Hematopoietic multipotent progenitor cell treated with erythropoietin and hydrocortisone succinate and interleukin-3 and kit ligand, for 6 days (in vitro differentiated cells): Measurements from ENCODE around the gene JAK1.
A peak's percentile ranks its signal among the peaks of the same experiment; 100 is the strongest.
"Not testable (repeated sequence)": the region's sequence is repeated elsewhere in the genome, so short reads cannot be mapped to it uniquely, and the experiment has no call there.

ENCODE experiments used
- DNase-seq: peaks from one replicate; pipeline ENCODE4 v3.0.0-alpha.2; 2015

Gene JAK1

GRCh38 chr1:64966158-64966971 lies at the start of gene JAK1:
TSS of gene JAK1 (minus strand) at chr1:64966549. CDS start at chr1:64886264, 80,285 bp downstream.
- DNase-seq, result peak; percentile 87

GRCh38 chr1:65014321-65014720 lies 48.0 kb upstream of the JAK1 start:
- DNase-seq, result no peak

- DNase-seq, result no peak
Measured at GRCh38 chr1:65011983-65012382, 45.6 kb upstream of the JAK1 start.

GRCh38 chr1:65009724-65010420 lies 43.5 kb upstream of the JAK1 start:
- no peak for DNase-seq

DNA sequence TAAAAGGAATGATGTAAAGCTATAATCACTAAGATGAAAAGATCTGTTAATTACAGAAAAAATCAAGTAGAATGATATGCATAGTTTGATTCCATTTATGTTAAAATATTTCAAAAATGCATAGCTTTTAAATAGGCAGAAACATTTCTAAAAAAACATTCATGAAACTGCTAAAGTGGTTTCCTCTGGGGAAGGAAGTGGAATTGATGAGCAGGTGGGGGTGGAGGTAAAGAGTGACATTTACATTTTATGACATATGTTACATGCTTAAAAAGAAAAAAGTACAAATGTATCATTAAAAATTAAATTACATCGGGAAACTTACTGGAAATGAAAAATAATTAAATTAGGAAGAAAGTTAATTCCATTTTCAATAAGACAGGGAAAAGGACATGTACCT lies 42.8 kb upstream of the JAK1 start:
- no peak for DNase-seq

DNA sequence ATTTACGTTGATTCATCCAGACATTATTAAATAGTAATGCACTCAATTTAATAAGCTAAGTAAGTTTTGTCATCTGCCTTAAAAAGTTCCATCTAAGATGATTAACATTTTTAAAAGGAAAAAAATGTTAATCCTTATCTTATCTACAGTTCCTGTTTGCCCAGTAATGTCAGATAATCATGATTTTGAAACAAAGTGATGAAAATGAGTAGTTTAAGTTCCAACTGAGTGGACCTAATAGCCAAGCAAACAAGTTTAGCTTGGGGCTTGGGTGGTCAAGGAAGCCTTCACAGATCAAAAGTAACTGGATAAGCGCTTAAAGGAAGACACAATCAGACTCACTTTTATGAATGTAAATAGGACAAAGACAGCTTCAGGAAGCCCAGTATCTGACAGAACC lies 40.5 kb upstream of the JAK1 start:
- DNase-seq, result no peak

- DNase-seq, result no peak
Measured at GRCh38 chr1:65003316-65003664, 36.9 kb upstream of the JAK1 start.

- DNase-seq, result peak; percentile 61
Measured at GRCh38 chr1:65002508-65003315, 36.4 kb upstream of the JAK1 start.

- no peak for DNase-seq
Measured at GRCh38 chr1:65002156-65002507, 35.8 kb upstream of the JAK1 start.

GRCh38 chr1:65001231-65001792 lies 35.0 kb upstream of the JAK1 start:
- peak; percentile 59 for DNase-seq

- not testable (repeated sequence) for DNase-seq
Measured at GRCh38 chr1:64998425-64998948, 32.1 kb upstream of the JAK1 start.

DNA sequence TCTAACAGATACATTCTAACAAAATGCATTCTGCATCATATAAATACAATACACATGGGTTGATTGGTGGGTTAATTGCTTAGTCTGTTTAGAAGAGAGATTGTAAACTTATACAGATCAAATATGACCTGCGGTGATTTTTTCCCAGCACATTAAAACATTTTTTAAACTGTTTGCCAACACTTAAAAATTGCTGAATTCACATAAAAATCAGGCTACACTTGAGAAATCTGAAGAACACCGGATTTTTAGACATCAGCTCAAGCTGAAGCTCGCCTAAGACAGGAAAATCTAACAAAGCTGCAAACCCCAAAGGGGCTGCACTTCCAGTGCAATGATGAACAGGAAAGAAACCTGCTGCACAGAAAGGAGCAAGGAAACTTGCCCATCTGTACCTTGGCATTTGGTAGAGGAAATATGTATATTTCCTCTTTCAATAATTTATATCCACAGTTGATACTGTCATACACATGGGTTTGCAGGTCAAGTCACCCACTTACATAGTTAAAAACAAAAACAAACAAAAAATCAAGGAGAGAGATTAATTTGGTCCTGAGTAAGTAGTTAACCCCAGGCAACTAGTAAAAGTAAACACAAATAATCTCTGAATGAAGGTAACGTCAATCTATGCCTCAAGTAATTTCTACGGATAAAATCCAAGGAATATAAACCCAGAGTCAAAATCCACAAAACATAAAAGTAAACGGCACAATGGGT lies 30.4 kb upstream of the JAK1 start:
- no peak for DNase-seq

- no peak for DNase-seq
Measured at GRCh38 chr1:64995316-64995715, 29.0 kb upstream of the JAK1 start.

DNA sequence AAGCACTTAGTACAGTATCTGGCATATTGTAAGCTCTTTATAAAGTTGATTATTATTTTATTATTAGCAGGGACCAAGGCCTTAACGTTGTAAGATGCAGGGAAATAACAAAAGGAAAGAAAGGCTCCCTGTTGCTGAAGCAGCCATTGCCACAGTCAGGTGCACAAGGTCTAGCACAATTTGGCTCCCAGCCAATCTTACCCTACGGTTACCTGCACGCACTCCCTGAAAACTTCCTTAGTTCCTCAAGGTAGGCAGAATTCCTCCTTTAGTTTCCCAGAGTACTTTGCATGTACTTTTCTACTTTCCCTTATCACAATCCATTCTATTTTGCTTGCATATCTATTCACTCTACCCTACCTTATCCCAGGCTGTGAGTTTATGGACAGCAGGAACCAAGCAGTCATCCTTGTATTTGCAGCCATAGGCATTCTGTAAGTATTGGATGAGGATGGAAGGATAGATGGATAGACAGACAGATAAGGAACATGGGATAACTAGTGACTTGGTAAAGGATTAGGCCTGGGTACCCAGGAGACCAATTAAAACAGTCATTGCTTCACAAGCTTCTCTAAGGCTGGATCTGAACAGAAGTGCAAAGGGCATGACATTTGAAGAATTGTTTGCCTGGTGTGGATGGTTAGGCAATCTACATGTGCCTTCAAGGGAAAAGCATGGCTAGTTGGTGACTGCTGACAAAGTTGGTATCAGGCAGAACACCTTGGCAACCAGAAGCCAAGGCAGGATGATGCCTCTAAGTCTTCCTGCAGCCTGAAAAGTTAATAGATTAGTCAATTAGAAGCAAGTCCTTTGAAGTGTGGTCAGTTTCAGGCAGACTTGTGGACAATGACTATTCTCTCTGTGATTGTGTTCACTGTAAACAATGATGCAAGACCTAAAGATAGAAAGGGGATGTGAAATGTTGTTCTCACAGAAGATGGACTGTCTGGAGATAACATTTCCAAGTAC lies 20.8 kb upstream of the JAK1 start:
- DNase-seq, result no peak

DNA sequence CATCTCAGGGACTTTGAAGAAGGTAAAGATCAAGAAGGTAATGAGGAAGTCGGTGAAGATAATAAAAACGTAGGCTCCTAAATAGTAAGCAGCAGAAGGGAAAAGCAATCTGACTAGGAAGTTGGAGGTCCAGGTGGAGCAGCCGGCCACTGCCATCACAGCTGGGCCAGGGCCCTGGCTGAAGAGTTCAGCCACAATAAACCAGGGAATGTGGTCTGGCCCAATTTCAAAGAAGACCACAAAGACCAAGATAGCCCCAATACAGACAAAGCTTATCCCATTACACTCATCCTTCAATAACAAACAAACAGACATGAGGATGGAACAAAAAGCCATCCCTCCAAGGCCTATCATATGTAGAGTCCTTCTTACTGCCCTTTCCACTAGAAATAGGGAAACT lies 18.4 kb upstream of the JAK1 start:
- DNase-seq, result no peak

DNA sequence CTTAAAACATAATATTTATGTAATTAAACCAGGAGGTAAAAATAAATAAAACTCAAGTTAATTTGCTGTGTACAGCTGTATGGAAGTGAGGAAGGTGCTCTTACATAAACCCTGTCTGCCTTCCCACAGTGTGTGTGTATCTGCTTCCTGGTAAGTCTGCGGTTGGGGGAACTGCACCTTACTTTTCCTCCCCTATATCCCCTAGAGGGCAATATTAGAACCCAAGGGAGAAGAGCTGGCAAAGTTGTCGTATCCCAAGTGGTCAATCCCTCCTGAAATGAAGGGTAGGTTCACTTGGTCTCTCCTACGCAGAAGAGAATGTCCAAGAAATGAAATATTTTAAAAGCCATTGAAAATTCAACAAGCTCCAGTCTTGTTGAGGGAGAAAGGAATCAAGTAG lies 17.8 kb upstream of the JAK1 start:
- no peak for DNase-seq

GRCh38 chr1:64983110-64983509 lies 16.8 kb upstream of the JAK1 start:
- DNase-seq, result no peak

DNA sequence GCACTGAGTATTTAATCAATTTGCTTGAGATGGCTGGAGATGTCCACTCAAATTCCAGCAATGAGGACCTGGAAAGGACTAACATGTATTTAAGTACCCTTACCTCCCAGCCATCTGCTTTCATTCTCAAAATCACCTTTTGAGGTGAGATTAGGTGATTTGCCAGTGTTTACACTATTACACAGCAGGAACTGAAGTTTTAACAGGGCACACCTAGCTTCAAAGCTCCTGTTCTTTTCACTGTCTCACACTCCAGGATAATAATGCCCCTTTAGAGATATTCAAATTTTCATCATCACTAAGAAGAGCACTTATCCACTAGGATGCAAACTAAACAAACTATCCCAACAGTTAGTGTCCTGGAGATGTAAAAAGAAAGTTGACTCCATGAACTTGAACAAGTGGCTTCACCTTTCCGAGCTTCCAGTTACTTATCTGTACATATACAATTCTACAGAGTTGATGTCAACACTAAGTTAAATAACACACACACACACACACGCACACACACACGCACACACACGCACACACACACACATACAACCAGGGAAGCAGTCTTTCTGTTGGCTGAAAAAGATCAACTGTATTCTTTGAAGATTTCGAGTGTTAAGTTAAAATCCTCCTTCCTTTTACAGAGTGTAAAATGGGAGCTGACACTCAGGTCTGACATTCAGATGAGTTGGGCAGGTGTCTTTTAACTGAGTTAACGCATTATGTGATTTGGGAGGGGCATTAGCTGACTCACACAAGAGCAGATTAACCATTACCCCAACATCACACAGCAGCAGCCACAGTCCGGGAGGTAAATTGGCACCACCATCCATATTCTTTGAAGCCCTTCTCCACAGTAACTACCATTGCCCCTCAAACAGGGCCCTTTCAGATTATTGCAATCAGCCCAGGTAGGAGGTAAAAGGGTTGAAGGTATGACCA lies 15.5 kb upstream of the JAK1 start:
- DNase-seq, result no peak

DNA sequence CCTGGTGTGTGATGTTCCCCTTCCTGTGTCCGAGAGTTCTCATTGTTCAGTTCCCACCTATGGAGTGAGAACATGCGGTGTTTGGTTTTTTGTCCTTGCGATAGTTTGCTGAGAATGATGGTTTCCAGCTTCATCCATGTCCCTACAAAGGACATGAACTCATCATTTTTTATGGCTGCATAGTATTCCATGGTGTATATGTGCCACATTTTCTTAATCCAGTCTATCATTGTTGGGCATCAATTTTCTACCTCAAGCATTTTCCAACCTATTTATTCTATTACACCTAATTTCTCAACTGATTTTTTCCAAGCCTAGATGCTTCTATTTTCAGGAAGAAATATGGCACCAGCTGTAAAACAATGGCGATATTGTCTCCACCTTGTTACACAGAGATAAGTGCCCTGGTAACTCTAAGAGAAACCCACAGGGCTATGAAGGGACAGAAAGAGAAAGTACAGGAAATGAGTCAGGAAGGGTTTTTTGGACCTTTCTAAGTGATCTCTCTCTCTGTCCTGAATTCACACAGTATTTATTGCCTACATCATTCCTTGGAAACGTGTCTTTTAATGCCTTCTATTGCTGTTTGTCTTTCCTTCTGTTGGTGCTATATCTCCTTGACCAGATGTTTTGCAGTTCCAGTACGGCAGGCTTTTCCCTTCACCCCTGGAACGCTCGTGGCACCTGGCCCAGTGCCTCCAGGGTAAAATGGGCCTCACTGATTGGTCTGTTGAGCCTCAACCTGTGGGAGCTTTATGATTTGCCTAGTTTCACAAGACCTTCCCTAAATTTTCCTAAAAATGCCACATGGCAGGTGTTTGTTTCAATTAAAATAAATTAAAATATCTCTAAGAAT lies 14.6 kb upstream of the JAK1 start:
- DNase-seq, result no peak
